Neutrophil (primary cell): Measurements from ENCODE around the gene SLC39A5.

ENCODE experiments used
- H3K27ac ChIP-seq: fragments of 200-600 bp; sonication (generic); 2 replicates; pipeline ENCODE4 v1.5.1; 2016; ENCODE audit warnings: mild to moderate bottlenecking, moderate library complexity
- H3K27me3 ChIP-seq: fragments of 200-600 bp; sonication (generic); 2 replicates; pipeline ENCODE4 v1.6.0; 2016; ENCODE audit warnings: mild to moderate bottlenecking
- H3K36me3 ChIP-seq: fragments of 200-600 bp; sonication (generic); 2 replicates; pipeline ENCODE4 v1.5.1; 2017
- H3K4me1 ChIP-seq, 2 experiments: fragments of 200-600 bp in 1 of 2; sonication (generic) in 1 of 2; 1 replicate in 1 of 2; 2 replicates in 1 of 2; pipeline versions ENCODE4 v1.5.1 to v1.6.1; 2013 to 2016; ENCODE audit warnings: low read depth in 1 of 2, low read length in 1 of 2, mild to moderate bottlenecking in 1 of 2, moderate library complexity in 1 of 2; ENCODE audit not compliant: control insufficient read depth in 1 of 2, insufficient read depth in 1 of 2
- H3K4me3 ChIP-seq, 2 experiments: fragments of 200-600 bp in 1 of 2; sonication (generic) in 1 of 2; 1 replicate in 1 of 2; 2 replicates in 1 of 2; pipeline ENCODE4 v1.5.1; 2013 to 2016; ENCODE audit warnings: low read depth in 1 of 2, low read length in 1 of 2, mild to moderate bottlenecking in 1 of 2, moderate library complexity in 1 of 2
- H3K9me3 ChIP-seq: fragments of 200-600 bp; sonication (generic); 2 replicates; pipeline ENCODE4 v1.5.1; 2016
- CTCF ChIP-seq: fragments of 200-600 bp; sonication (generic); IDR thresholded peaks from 2 replicates; pipeline ENCODE4 v1.5.1; 2016; ENCODE audit warnings: antibody characterized with exemption

Gene SLC39A5

GRCh38 chr12:56222531-56222895 is 7.3 kb upstream of the SLC39A5 start:
- H3K4me1 ChIP-seq, result peaks cover 48% of the 10 kb centered on the region in 2 experiments
- TF ChIP-seq CTCF, result no peak
- peak overlapping the region; percentile 93 for H3K27ac ChIP-seq
- H3K4me3 ChIP-seq, result peak overlapping the region; percentile 84 to 85
- peaks cover 3% of the 10 kb centered on the region for H3K36me3 ChIP-seq
- no peaks in the 10 kb centered on the region for H3K9me3 ChIP-seq
- H3K27me3 ChIP-seq, result no peaks in the 10 kb centered on the region

GRCh38 chr12:56223571-56224101 is 6.2 kb upstream of the SLC39A5 start:
- H3K4me3 ChIP-seq, result peak overlapping the region; percentile 75 to 77
- TF ChIP-seq CTCF, result no peak
- H3K27me3 ChIP-seq, result no peaks in the 10 kb centered on the region
- H3K36me3 ChIP-seq, result no peaks in the 10 kb centered on the region
- H3K4me1 ChIP-seq, result peaks cover 48% of the 10 kb centered on the region in 2 experiments
- H3K27ac ChIP-seq, result peak overlapping the region; percentile 93
- no peaks in the 10 kb centered on the region for H3K9me3 ChIP-seq

- Histone ChIP-seq H3K27me3 (no peaks in the 10 kb centered on the region), H3K4me3 (peak within 1 kb of the TSS; percentile 75 to 77), H3K9me3 (no peaks in the 10 kb centered on the region), H3K27ac (peak within 1 kb of the TSS; percentile 93), H3K36me3 (no peaks in the 10 kb centered on the region), H3K4me1 (peaks cover 48% of the 10 kb centered on the region in 2 experiments)
- peak; percentile 97 for TF ChIP-seq CTCF
These were observed 5.6 kb upstream of the SLC39A5 start, which contains the start of gene NABP2 for GRCh38 chr12:56224102-56224701. NABP2 (plus strand) TSS chr12:56224342; CDS start chr12:56224857, 515 bp downstream.

- H3K27ac ChIP-seq, result peak overlapping the region; percentile 93
- no peaks in the 10 kb centered on the region for H3K27me3 ChIP-seq
- H3K4me1 ChIP-seq, result peaks cover 44% of the 10 kb centered on the region in 2 experiments
- H3K9me3 ChIP-seq, result no peaks in the 10 kb centered on the region
- H3K36me3 ChIP-seq, result no peaks in the 10 kb centered on the region
- no peak for TF ChIP-seq CTCF
- peak overlapping the region in 1 of 2 experiments; percentile 75 for H3K4me3 ChIP-seq
These were observed 4.9 kb upstream of the SLC39A5 start for GRCh38 chr12:56224954-56225353.

- H3K4me1 ChIP-seq, result peaks cover 7% of the 10 kb centered on the region in 2 experiments
- H3K4me3 ChIP-seq, result no peak overlapping the region
- H3K27me3 ChIP-seq, result no peaks in the 10 kb centered on the region
- TF ChIP-seq CTCF, result no peak
- no peak overlapping the region for H3K27ac ChIP-seq
- no peaks in the 10 kb centered on the region for H3K36me3 ChIP-seq
- no peaks in the 10 kb centered on the region for H3K9me3 ChIP-seq
These were observed 769 bp upstream of the SLC39A5 start for GRCh38 chr12:56229082-56229481.
